Measurements from ENCODE around the gene MMEL1.

MMEL1 gene

GRCh38 chr1:2614145-2614544 is 18.7 kb downstream of the MMEL1 start:
- no peak overlapping the region for H3K4me3 ChIP-seq (ENCODE audit: insufficient read depth in 1 of 2, low read depth in 1 of 2, low read length in 2 of 2)
- no peak overlapping the region for H2BK12ac ChIP-seq (ENCODE audit: low read length in 2 of 2)
- peaks cover 3% of the 10 kb centered on the region for H3K4me1 ChIP-seq (ENCODE audit: control insufficient read depth, insufficient read depth, low read depth, low read length)
- peaks cover 4 to 28% of the 10 kb centered on the region in 2 experiments for H3K27me3 ChIP-seq (ENCODE audit: control insufficient read depth in 1 of 2, insufficient read depth in 1 of 2, low read length in 2 of 2)
- no peak overlapping the region for H3K23ac ChIP-seq (ENCODE audit: low read length in 2 of 2)
- no peak overlapping the region for H3K27ac ChIP-seq (ENCODE audit: low read length, poor library complexity, severe bottlenecking)
- H2BK120ac ChIP-seq (ENCODE audit: low read depth, low read length) = no peak overlapping the region
- H3K9ac ChIP-seq (ENCODE audit: low read length) = no peak overlapping the region
- H3K14ac ChIP-seq (ENCODE audit: low read length in 2 of 2) = no peak overlapping the region
- no peak for DNase-seq
- H2AK5ac ChIP-seq (ENCODE audit: low read length, severe bottlenecking) = no peak overlapping the region
- no peak overlapping the region for H3K18ac ChIP-seq (ENCODE audit: low read depth in 1 of 2, low read length in 2 of 2)
- 92% methylated on average over 2 of the region's 2 CpGs for whole genome bisulfite sequencing
- no peaks in the 10 kb centered on the region for H3K79me1 ChIP-seq (replicated peaks; ENCODE audit: low read length, poor library complexity, severe bottlenecking)
- H4K91ac ChIP-seq (ENCODE audit: low read length) = no peak overlapping the region
- no peak overlapping the region for H3K4ac ChIP-seq (ENCODE audit: low read depth in 1 of 2, low read length in 2 of 2)
- peaks cover 6% of the 10 kb centered on the region for H3K9me3 ChIP-seq (ENCODE audit: control insufficient read depth, low read length)
- no peak overlapping the region for H2BK15ac ChIP-seq (ENCODE audit: low read depth, poor library complexity, severe bottlenecking)
- no peak overlapping the region for H2AFZ ChIP-seq (ENCODE audit: low read depth, low read length)
- H2BK5ac ChIP-seq (ENCODE audit: low read depth, low read length, poor library complexity, severe bottlenecking) = no peak overlapping the region
- no peaks in the 10 kb centered on the region for H3K36me3 ChIP-seq (ENCODE audit: control insufficient read depth in 1 of 2, insufficient read depth in 2 of 2, low read depth in 1 of 2, low read length in 2 of 2)
- no peak overlapping the region for H4K8ac ChIP-seq (ENCODE audit: low read length)
- no peak overlapping the region for H3K4me2 ChIP-seq (ENCODE audit: low read length, poor library complexity, severe bottlenecking)

GRCh38 chr1:2612591-2613365 is 20.0 kb downstream of the MMEL1 start:
- peaks cover 3% of the 10 kb centered on the region for H3K4me1 ChIP-seq (ENCODE audit: control insufficient read depth, insufficient read depth, low read depth, low read length)
- H3K4me2 ChIP-seq (ENCODE audit: low read length, poor library complexity, severe bottlenecking) = no peak overlapping the region
- H4K91ac ChIP-seq (ENCODE audit: low read length) = no peak overlapping the region
- no peak overlapping the region for H2BK15ac ChIP-seq (ENCODE audit: low read depth, poor library complexity, severe bottlenecking)
- H3K23ac ChIP-seq (ENCODE audit: low read length in 2 of 2) = no peak overlapping the region
- H2BK5ac ChIP-seq (ENCODE audit: low read depth, low read length, poor library complexity, severe bottlenecking) = no peak overlapping the region
- no peak overlapping the region for H2AK5ac ChIP-seq (ENCODE audit: low read length, severe bottlenecking)
- 76% methylated on average over 11 of the region's 11 CpGs for WGBS
- H3K9ac ChIP-seq (ENCODE audit: low read length) = no peak overlapping the region
- no peak overlapping the region for H2BK120ac ChIP-seq (ENCODE audit: low read depth, low read length)
- no peaks in the 10 kb centered on the region for H3K79me1 ChIP-seq (replicated peaks; ENCODE audit: low read length, poor library complexity, severe bottlenecking)
- peaks cover 6% of the 10 kb centered on the region for H3K9me3 ChIP-seq (ENCODE audit: control insufficient read depth, low read length)
- no peak overlapping the region for H3K27ac ChIP-seq (ENCODE audit: low read length, poor library complexity, severe bottlenecking)
- H4K8ac ChIP-seq (ENCODE audit: low read length) = no peak overlapping the region
- DNase-seq = no peak
- H3K4ac ChIP-seq (ENCODE audit: low read depth in 1 of 2, low read length in 2 of 2) = no peak overlapping the region
- H2BK12ac ChIP-seq (ENCODE audit: low read length in 2 of 2) = no peak overlapping the region
- no peak overlapping the region for H3K14ac ChIP-seq (ENCODE audit: low read length in 2 of 2)
- H3K18ac ChIP-seq (ENCODE audit: low read depth in 1 of 2, low read length in 2 of 2) = no peak overlapping the region
- H3K4me3 ChIP-seq (ENCODE audit: insufficient read depth in 1 of 2, low read depth in 1 of 2, low read length in 2 of 2) = no peak overlapping the region
- peaks cover 0 to 37% of the 10 kb centered on the region in 2 experiments for H3K27me3 ChIP-seq (ENCODE audit: control insufficient read depth in 1 of 2, insufficient read depth in 1 of 2, low read length in 2 of 2)
- no peak overlapping the region for H2AFZ ChIP-seq (ENCODE audit: low read depth, low read length)
- H3K36me3 ChIP-seq (ENCODE audit: control insufficient read depth in 1 of 2, insufficient read depth in 2 of 2, low read depth in 1 of 2, low read length in 2 of 2) = no peaks in the 10 kb centered on the region

GRCh38 chr1:2611621-2612437 is 21.0 kb downstream of the MMEL1 start:
- H2BK120ac ChIP-seq (ENCODE audit: low read depth, low read length) = no peak overlapping the region
- no peak overlapping the region for H3K27ac ChIP-seq (ENCODE audit: low read length, poor library complexity, severe bottlenecking)
- H3K27me3 ChIP-seq (ENCODE audit: control insufficient read depth in 1 of 2, insufficient read depth in 1 of 2, low read length in 2 of 2) = peaks cover 0 to 44% of the 10 kb centered on the region in 2 experiments
- H3K23ac ChIP-seq (ENCODE audit: low read length in 2 of 2) = no peak overlapping the region
- no peak overlapping the region for H4K8ac ChIP-seq (ENCODE audit: low read length)
- H2BK12ac ChIP-seq (ENCODE audit: low read length in 2 of 2) = no peak overlapping the region
- no peak overlapping the region for H3K18ac ChIP-seq (ENCODE audit: low read depth in 1 of 2, low read length in 2 of 2)
- no peak overlapping the region for H2BK5ac ChIP-seq (ENCODE audit: low read depth, low read length, poor library complexity, severe bottlenecking)
- H3K4me3 ChIP-seq (ENCODE audit: insufficient read depth in 1 of 2, low read depth in 1 of 2, low read length in 2 of 2) = no peak overlapping the region
- H3K4me2 ChIP-seq (ENCODE audit: low read length, poor library complexity, severe bottlenecking) = no peak overlapping the region
- H3K79me1 ChIP-seq (replicated peaks; ENCODE audit: low read length, poor library complexity, severe bottlenecking) = no peaks in the 10 kb centered on the region
- no peaks in the 10 kb centered on the region for H3K36me3 ChIP-seq (ENCODE audit: control insufficient read depth in 1 of 2, insufficient read depth in 2 of 2, low read depth in 1 of 2, low read length in 2 of 2)
- no peak overlapping the region for H4K91ac ChIP-seq (ENCODE audit: low read length)
- no peak overlapping the region for H2AFZ ChIP-seq (ENCODE audit: low read depth, low read length)
- 79% methylated on average over 19 of the region's 19 CpGs for WGBS
- H3K14ac ChIP-seq (ENCODE audit: low read length in 2 of 2) = no peak overlapping the region
- no peak overlapping the region for H3K4ac ChIP-seq (ENCODE audit: low read depth in 1 of 2, low read length in 2 of 2)
- DNase-seq = no peak
- peaks cover 6% of the 10 kb centered on the region for H3K9me3 ChIP-seq (ENCODE audit: control insufficient read depth, low read length)
- H2AK5ac ChIP-seq (ENCODE audit: low read length, severe bottlenecking) = no peak overlapping the region
- H2BK15ac ChIP-seq (ENCODE audit: low read depth, poor library complexity, severe bottlenecking) = no peak overlapping the region
- no peak overlapping the region for H3K9ac ChIP-seq (ENCODE audit: low read length)
- peaks cover 6% of the 10 kb centered on the region for H3K4me1 ChIP-seq (ENCODE audit: control insufficient read depth, insufficient read depth, low read depth, low read length)

- peaks cover 6% of the 10 kb centered on the region for H3K9me3 ChIP-seq (ENCODE audit: control insufficient read depth, low read length)
- H3K4me3 ChIP-seq (ENCODE audit: insufficient read depth in 1 of 2, low read depth in 1 of 2, low read length in 2 of 2) = no peak overlapping the region
- no peak overlapping the region for H3K14ac ChIP-seq (ENCODE audit: low read length in 2 of 2)
- no peak overlapping the region for H4K8ac ChIP-seq (ENCODE audit: low read length)
- 90% methylated on average over 23 of the region's 24 CpGs for WGBS
- H2AFZ ChIP-seq (ENCODE audit: low read depth, low read length) = no peak overlapping the region
- H2AK5ac ChIP-seq (ENCODE audit: low read length, severe bottlenecking) = no peak overlapping the region
- peaks cover 0 to 51% of the 10 kb centered on the region in 2 experiments for H3K27me3 ChIP-seq (ENCODE audit: control insufficient read depth in 1 of 2, insufficient read depth in 1 of 2, low read length in 2 of 2)
- H2BK12ac ChIP-seq (ENCODE audit: low read length in 2 of 2) = no peak overlapping the region
- H3K4me1 ChIP-seq (ENCODE audit: control insufficient read depth, insufficient read depth, low read depth, low read length) = peaks cover 6% of the 10 kb centered on the region
- no peak for DNase-seq
- no peak overlapping the region for H3K23ac ChIP-seq (ENCODE audit: low read length in 2 of 2)
- no peak overlapping the region for H3K18ac ChIP-seq (ENCODE audit: low read depth in 1 of 2, low read length in 2 of 2)
- H3K9ac ChIP-seq (ENCODE audit: low read length) = no peak overlapping the region
- no peaks in the 10 kb centered on the region for H3K79me1 ChIP-seq (replicated peaks; ENCODE audit: low read length, poor library complexity, severe bottlenecking)
- H4K91ac ChIP-seq (ENCODE audit: low read length) = no peak overlapping the region
- H3K36me3 ChIP-seq (ENCODE audit: control insufficient read depth in 1 of 2, insufficient read depth in 2 of 2, low read depth in 1 of 2, low read length in 2 of 2) = no peaks in the 10 kb centered on the region
- H3K4ac ChIP-seq (ENCODE audit: low read depth in 1 of 2, low read length in 2 of 2) = no peak overlapping the region
- H2BK120ac ChIP-seq (ENCODE audit: low read depth, low read length) = no peak overlapping the region
- H3K4me2 ChIP-seq (ENCODE audit: low read length, poor library complexity, severe bottlenecking) = no peak overlapping the region
- H2BK15ac ChIP-seq (ENCODE audit: low read depth, poor library complexity, severe bottlenecking) = no peak overlapping the region
- H2BK5ac ChIP-seq (ENCODE audit: low read depth, low read length, poor library complexity, severe bottlenecking) = no peak overlapping the region
- no peak overlapping the region for H3K27ac ChIP-seq (ENCODE audit: low read length, poor library complexity, severe bottlenecking)
These were observed 21.8 kb downstream of the MMEL1 start for GRCh38 chr1:2611031-2611501.
